ENCODE data around the gene CTRB2.

The CTRB2 gene

GRCh38 chr16:75248536-75249380 lies 41.8 kb upstream of the CTRB2 start:
- TF ChIP-seq FOXP2 (optimal IDR thresholded peaks at IDR 0.05; ENCODE audit: borderline replicate concordance, extremely low read depth, extremely low read length, insufficient read depth) (no peak), REST (IDR thresholded peaks at IDR 0.05; ENCODE audit: insufficient read depth in 1 of 2, low read depth in 2 of 2, low read length in 2 of 2) (no peak), SIN3A (IDR thresholded peaks at IDR 0.05; ENCODE audit: borderline replicate concordance, insufficient read depth, low read length) (no peak), POLR2AphosphoS5 (IDR thresholded peaks at IDR 0.05; ENCODE audit: low read depth, low read length) (no peak), TAF1 (IDR thresholded peaks at IDR 0.05; ENCODE audit: borderline replicate concordance, insufficient read depth, low read length) (no peak)

DNA sequence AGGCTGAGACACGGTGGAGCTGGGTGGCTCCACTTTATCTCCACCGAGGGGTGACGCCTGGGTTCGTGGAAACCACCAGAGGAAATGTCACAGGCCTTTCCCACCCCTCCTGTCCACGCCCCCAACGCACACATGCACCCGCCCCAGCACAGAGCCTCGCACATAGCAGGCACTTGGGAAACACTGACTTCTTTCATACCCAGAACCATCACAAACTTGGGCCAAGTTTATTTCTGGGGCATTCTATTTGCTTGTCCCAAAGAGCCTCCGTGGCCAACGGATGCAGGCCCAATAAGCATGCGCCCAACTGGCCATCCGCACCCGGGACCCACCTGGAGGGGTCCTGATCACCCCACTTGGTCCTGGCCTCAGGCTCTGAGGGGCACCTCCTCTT lies 41.2 kb upstream of the CTRB2 start:
- no peak for TF ChIP-seq SIN3A (IDR thresholded peaks at IDR 0.05; ENCODE audit: borderline replicate concordance, insufficient read depth, low read length)
- TF ChIP-seq TAF1 (IDR thresholded peaks at IDR 0.05; ENCODE audit: borderline replicate concordance, insufficient read depth, low read length): no peak
- TF ChIP-seq FOXP2 (optimal IDR thresholded peaks at IDR 0.05; ENCODE audit: borderline replicate concordance, extremely low read depth, extremely low read length, insufficient read depth): no peak
- TF ChIP-seq REST (IDR thresholded peaks at IDR 0.05; ENCODE audit: insufficient read depth in 1 of 2, low read depth in 2 of 2, low read length in 2 of 2): no peak
- TF ChIP-seq POLR2AphosphoS5 (IDR thresholded peaks at IDR 0.05; ENCODE audit: low read depth, low read length): no peak

- no peak for TF ChIP-seq FOXP2 (optimal IDR thresholded peaks at IDR 0.05; ENCODE audit: borderline replicate concordance, extremely low read depth, extremely low read length, insufficient read depth)
- TF ChIP-seq SIN3A (IDR thresholded peaks at IDR 0.05; ENCODE audit: borderline replicate concordance, insufficient read depth, low read length): no peak
- TF ChIP-seq TAF1 (IDR thresholded peaks at IDR 0.05; ENCODE audit: borderline replicate concordance, insufficient read depth, low read length): no peak
- no peak for TF ChIP-seq POLR2AphosphoS5 (IDR thresholded peaks at IDR 0.05; ENCODE audit: low read depth, low read length)
- TF ChIP-seq REST (IDR thresholded peaks at IDR 0.05; ENCODE audit: insufficient read depth in 1 of 2, low read depth in 2 of 2, low read length in 2 of 2): no peak
These were observed 40.3 kb upstream of the CTRB2 start for GRCh38 chr16:75247249-75247648.

GRCh38 chr16:75246504-75247205 lies 39.7 kb upstream of the CTRB2 start:
- TF ChIP-seq REST (IDR thresholded peaks at IDR 0.05; ENCODE audit: insufficient read depth in 1 of 2, low read depth in 2 of 2, low read length in 2 of 2) (no peak), SIN3A (IDR thresholded peaks at IDR 0.05; ENCODE audit: borderline replicate concordance, insufficient read depth, low read length) (no peak), POLR2AphosphoS5 (IDR thresholded peaks at IDR 0.05; ENCODE audit: low read depth, low read length) (no peak), TAF1 (IDR thresholded peaks at IDR 0.05; ENCODE audit: borderline replicate concordance, insufficient read depth, low read length) (no peak), FOXP2 (optimal IDR thresholded peaks at IDR 0.05; ENCODE audit: borderline replicate concordance, extremely low read depth, extremely low read length, insufficient read depth) (no peak)

Measured in PFSK-1 (cell line).